A673 (cell line): ENCODE measurements around the gene ZNF428. TPM values are rescaled to one million over a fixed set of nuclear protein-coding genes. Genes with fewer than 3 reads are reported as not detected.
A peak's percentile ranks its signal among the peaks of the same experiment; 100 is the strongest.
"Not testable (repeated sequence)": the region's sequence is repeated elsewhere in the genome, so short reads cannot be mapped to it uniquely, and the experiment has no call there.

Experiments used
- BruUV-seq: library from RNA; stranded (reverse); fragments of 400-500 nt; replicated peaks from 2 replicates; lab custom pipeline; 2021; lab: Mats Ljungman, UMichigan
- CTCF ChIA-PET: fragments of 300-600 bp; sonication (Branson Sonifier 250); formaldehyde crosslinking; loops from one replicate; lab custom pipeline; 2022; ENCODE audit warnings: antibody characterized with exemption; lab: Charles Lee
- POLR2A ChIA-PET: fragments of 300-600 bp; sonication (Branson Sonifier 250); formaldehyde crosslinking; loops from one replicate; lab custom pipeline; 2022; ENCODE audit warnings: antibody characterized with exemption; ENCODE audit not compliant: low non-redundant PET; lab: Charles Lee
- DNase-seq: peaks from one replicate; pipeline ENCODE4 v3.0.0-alpha.2; 2015; ENCODE audit warnings: low spot score
- H3K27ac ChIP-seq: fragments of 200-600 bp; sonication (generic); 2 replicates; pipeline ENCODE4 v1.5.1; 2016; ENCODE audit warnings: mixed run types, low read depth, mild to moderate bottlenecking, mixed read lengths, antibody characterized with exemption, low read length; ENCODE audit not compliant: poor library complexity, severe bottlenecking
- H3K27me3 ChIP-seq: fragments of 200-600 bp; sonication (generic); replicated peaks from 2 replicates; pipeline ENCODE4 v1.6.1; 2017; ENCODE audit warnings: mixed run types, low read depth, mild to moderate bottlenecking, mixed read lengths, antibody characterized with exemption, low read length; ENCODE audit not compliant: insufficient read depth, poor library complexity
- H3K36me3 ChIP-seq: fragments of 200-600 bp; sonication (generic); 2 replicates; pipeline ENCODE4 v1.6.1; 2016; ENCODE audit warnings: mixed run types, mild to moderate bottlenecking, mixed read lengths, antibody characterized with exemption, low read length; ENCODE audit not compliant: insufficient read depth, poor library complexity, severe bottlenecking
- H3K4me1 ChIP-seq: fragments of 200-600 bp; sonication (generic); 2 replicates; pipeline ENCODE4 v1.6.1; 2017; ENCODE audit warnings: mixed run types, mild to moderate bottlenecking, mixed read lengths, antibody characterized with exemption, low read length; ENCODE audit not compliant: insufficient read depth, poor library complexity, severe bottlenecking
- H3K4me3 ChIP-seq: fragments of 200-600 bp; sonication (generic); 2 replicates; pipeline ENCODE4 v1.5.1; 2016; ENCODE audit warnings: low read depth, mixed run types, mild to moderate bottlenecking, mixed read lengths, low read length; ENCODE audit not compliant: poor library complexity, severe bottlenecking
- H3K9me3 ChIP-seq: fragments of 200-600 bp; sonication (generic); 2 replicates; pipeline ENCODE4 v1.6.1; 2016; ENCODE audit warnings: mixed run types, low read depth, mild to moderate bottlenecking, mixed read lengths, antibody characterized with exemption, low read length; ENCODE audit not compliant: poor library complexity, severe bottlenecking
- EZH2 ChIP-seq: fragments of 200-600 bp; sonication (generic); IDR thresholded peaks from 2 replicates; pipeline ENCODE4 v1.6.1; 2017; ENCODE audit warnings: borderline replicate concordance, low read depth, mild to moderate bottlenecking, mixed read lengths, antibody characterized with exemption, low read length; ENCODE audit not compliant: poor library complexity, severe bottlenecking
- intact Hi-C: fragments of 100-400 bp; cut with micrococcal nuclease; formaldehyde crosslinking; loops from one replicate; pipeline ENCODE4 v1.10.0; 2022; ENCODE audit not compliant: unreplicated experiment
- total RNA-seq: library from RNA; stranded (reverse); gene quantifications from 2 replicates; pipeline ENCODE4 v1.2.3, GENCODE V29; 2021
- TF ChIP-seq, protein P1 (sequence below): fragments of 300-800, 200-600 bp; sonication (generic); conservative IDR thresholded peaks from 2 replicates; pipeline ENCODE4 v1.5.1; 2017; ENCODE audit warnings: low read depth, mild to moderate bottlenecking, antibody characterized with exemption, low read length, moderate library complexity, mixed read lengths

ZNF428 gene
- total RNA-seq, 1 experiment from 2014 or later, result 65.7 TPM

DNA sequence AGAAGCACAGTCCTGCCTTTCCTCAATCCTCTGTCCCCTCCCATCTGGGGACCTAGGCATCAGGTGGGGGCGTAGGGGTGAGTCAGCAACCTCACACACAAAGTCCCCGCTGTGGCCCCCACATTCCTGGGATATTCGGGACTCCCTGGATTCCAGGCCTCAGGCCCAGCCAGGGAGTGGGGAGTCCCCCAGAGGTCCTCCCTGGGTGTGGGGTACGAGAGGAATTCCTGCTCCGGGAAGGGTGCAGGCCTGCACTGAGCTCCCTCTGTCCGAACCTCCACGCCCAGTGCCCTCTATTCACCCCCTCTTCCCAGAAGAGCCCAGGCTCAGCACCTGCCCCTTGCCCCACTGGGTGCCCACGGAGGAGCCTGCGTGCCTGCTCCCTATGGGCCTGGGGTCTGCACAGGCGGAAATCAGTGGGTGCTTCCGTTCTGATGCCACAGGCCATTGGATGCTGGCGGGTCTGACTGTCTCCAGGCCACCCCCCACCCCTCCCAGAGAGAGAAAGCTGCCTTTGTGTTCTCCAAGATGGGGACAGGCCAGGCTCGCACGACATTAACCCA lies 16.8 kb upstream of the ZNF428 start:
- no peaks in the 10 kb centered on the region for H3K36me3 ChIP-seq
- no peaks in the 10 kb centered on the region for H3K9me3 ChIP-seq
- H3K27me3 ChIP-seq, result no peaks in the 10 kb centered on the region
- ChIA-PET CTCF (no interaction called here), POLR2A (no interaction called here)
- intact Hi-C loops, result no loop called here
- no peak for DNase-seq
- H3K4me3 ChIP-seq, result no peak overlapping the region
- TF ChIP-seq, protein P1, sequence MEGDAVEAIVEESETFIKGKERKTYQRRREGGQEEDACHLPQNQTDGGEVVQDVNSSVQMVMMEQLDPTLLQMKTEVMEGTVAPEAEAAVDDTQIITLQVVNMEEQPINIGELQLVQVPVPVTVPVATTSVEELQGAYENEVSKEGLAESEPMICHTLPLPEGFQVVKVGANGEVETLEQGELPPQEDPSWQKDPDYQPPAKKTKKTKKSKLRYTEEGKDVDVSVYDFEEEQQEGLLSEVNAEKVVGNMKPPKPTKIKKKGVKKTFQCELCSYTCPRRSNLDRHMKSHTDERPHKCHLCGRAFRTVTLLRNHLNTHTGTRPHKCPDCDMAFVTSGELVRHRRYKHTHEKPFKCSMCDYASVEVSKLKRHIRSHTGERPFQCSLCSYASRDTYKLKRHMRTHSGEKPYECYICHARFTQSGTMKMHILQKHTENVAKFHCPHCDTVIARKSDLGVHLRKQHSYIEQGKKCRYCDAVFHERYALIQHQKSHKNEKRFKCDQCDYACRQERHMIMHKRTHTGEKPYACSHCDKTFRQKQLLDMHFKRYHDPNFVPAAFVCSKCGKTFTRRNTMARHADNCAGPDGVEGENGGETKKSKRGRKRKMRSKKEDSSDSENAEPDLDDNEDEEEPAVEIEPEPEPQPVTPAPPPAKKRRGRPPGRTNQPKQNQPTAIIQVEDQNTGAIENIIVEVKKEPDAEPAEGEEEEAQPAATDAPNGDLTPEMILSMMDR, result no peak
- no peak for TF ChIP-seq EZH2
- H3K27ac ChIP-seq, result no peak overlapping the region
- H3K4me1 ChIP-seq, result peaks cover 28% of the 10 kb centered on the region
- BruUV-seq, result no TSS peak

DNA sequence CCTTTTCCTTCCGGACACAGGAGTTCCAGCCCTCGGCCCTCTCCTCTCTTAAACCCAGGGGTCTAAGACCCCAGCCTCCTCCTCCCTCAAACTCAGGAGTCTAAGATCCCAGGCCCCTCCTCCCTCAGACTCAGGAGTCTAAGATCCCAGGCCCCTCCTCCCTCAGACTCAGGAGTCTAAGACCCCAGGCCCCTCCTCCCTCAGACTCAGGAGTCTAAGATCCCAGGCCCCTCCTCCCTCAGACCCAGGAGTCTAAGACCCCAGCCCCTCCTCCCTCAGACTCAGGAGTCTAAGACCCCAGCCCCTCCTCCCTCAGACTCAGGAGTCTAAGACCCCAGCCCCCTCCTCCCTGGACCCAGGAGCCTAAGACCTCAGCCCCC lies 16.1 kb upstream of the ZNF428 start:
- H3K9me3 ChIP-seq, POLR2A ChIA-PET, H3K27me3 ChIP-seq, BruUV-seq, H3K36me3 ChIP-seq, CTCF ChIA-PET, DNase-seq, intact Hi-C loops: not testable (repeated sequence)
- H3K27ac ChIP-seq, result peak overlapping the region; percentile 29
- peak overlapping the region; percentile 17 for H3K4me3 ChIP-seq
- peaks cover 28% of the 10 kb centered on the region for H3K4me1 ChIP-seq

DNA sequence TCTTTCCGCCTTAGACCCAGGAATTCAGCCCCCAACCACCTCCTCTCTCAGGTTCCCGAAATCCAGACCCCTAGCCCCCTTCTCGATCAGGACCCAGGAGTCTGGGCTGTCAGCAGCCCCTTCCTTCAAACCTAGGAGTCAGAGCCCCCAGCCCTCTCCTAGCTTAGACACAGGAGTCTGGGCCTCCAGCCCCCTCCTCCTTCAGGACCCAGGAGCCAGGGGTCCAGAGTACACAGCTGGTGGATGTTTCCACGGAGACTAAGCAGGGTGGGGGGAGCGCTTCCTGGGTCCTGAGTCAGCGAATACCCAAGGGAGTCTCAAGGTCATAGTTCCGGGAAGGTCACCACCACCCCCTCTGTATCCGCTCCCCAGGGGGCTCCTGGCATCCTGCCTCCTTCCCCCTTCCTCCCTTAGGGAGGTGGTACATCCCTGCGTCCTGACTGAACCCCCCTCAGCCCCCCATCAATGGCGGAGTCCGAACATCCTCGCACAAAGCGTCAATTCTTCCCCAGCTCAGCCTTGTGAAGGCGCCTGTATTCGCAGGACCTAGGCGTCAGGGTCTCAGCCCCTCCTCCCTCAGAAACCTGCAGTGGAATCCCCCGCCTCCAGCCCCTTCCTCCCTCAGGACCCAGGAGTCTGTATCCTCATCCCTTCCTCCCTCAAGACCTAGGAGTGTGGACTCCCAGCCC lies 15.6 kb upstream of the ZNF428 start:
- intact Hi-C loops, result no loop called here
- CTCF ChIA-PET, result no interaction called here
- BruUV-seq, result no TSS peak

More for the DNA sequence above, 15.6 kb upstream of the ZNF428 start:
- H3K4me1 ChIP-seq, result peaks cover 28% of the 10 kb centered on the region
- no peaks in the 10 kb centered on the region for H3K9me3 ChIP-seq
- H3K27ac ChIP-seq, result peak overlapping the region; percentile 29
- H3K36me3 ChIP-seq, result no peaks in the 10 kb centered on the region
- POLR2A ChIA-PET, result no interaction called here
- no peaks in the 10 kb centered on the region for H3K27me3 ChIP-seq
- peak overlapping the region; percentile 17 for H3K4me3 ChIP-seq
- TF ChIP-seq EZH2, result no peak
- TF ChIP-seq, protein P1, result no peak
- no peak for DNase-seq
